Neutrophil (primary cell): ENCODE measurements around the gene ZNF2.

Source experiments
- H3K27ac ChIP-seq: fragments of 200-600 bp; sonication (generic); 2 replicates; pipeline ENCODE4 v1.5.1; 2016; ENCODE audit warnings: mild to moderate bottlenecking, moderate library complexity
- H3K27me3 ChIP-seq: fragments of 200-600 bp; sonication (generic); 2 replicates; pipeline ENCODE4 v1.6.0; 2016; ENCODE audit warnings: mild to moderate bottlenecking
- H3K36me3 ChIP-seq: fragments of 200-600 bp; sonication (generic); 2 replicates; pipeline ENCODE4 v1.5.1; 2017
- H3K4me1 ChIP-seq, 2 experiments: fragments of 200-600 bp in 1 of 2; sonication (generic) in 1 of 2; 1 replicate in 1 of 2; 2 replicates in 1 of 2; pipeline versions ENCODE4 v1.5.1 to v1.6.1; 2013 to 2016; ENCODE audit warnings: low read depth in 1 of 2, low read length in 1 of 2, mild to moderate bottlenecking in 1 of 2, moderate library complexity in 1 of 2; ENCODE audit not compliant: control insufficient read depth in 1 of 2, insufficient read depth in 1 of 2
- H3K4me3 ChIP-seq, 2 experiments: fragments of 200-600 bp in 1 of 2; sonication (generic) in 1 of 2; 1 replicate in 1 of 2; 2 replicates in 1 of 2; pipeline ENCODE4 v1.5.1; 2013 to 2016; ENCODE audit warnings: low read depth in 1 of 2, low read length in 1 of 2, mild to moderate bottlenecking in 1 of 2, moderate library complexity in 1 of 2
- H3K9me3 ChIP-seq: fragments of 200-600 bp; sonication (generic); 2 replicates; pipeline ENCODE4 v1.5.1; 2016
- TF ChIP-seq, protein P1 (sequence below): fragments of 200-600 bp; sonication (generic); IDR thresholded peaks from 2 replicates; pipeline ENCODE4 v1.5.1; 2016; ENCODE audit warnings: antibody characterized with exemption

The ZNF2 gene

DNA sequence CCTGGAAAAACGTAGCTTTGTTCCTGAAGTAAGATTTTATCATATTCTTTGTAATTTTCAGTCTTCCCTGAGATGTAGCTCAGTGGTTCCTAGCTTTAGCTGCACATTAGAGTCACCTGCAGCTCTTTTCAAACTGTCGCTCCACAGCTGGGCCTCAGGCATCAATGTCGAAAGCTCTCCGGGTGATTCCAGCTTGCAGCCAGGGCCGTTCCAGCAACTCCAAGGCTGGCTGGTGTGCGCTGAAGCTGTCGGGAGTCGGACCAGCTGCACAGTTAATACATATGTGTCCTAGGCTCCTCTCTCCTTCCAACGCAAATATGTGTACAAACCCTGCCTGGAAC is 609 bp upstream of the ZNF2 start:
- TF ChIP-seq, protein P1, sequence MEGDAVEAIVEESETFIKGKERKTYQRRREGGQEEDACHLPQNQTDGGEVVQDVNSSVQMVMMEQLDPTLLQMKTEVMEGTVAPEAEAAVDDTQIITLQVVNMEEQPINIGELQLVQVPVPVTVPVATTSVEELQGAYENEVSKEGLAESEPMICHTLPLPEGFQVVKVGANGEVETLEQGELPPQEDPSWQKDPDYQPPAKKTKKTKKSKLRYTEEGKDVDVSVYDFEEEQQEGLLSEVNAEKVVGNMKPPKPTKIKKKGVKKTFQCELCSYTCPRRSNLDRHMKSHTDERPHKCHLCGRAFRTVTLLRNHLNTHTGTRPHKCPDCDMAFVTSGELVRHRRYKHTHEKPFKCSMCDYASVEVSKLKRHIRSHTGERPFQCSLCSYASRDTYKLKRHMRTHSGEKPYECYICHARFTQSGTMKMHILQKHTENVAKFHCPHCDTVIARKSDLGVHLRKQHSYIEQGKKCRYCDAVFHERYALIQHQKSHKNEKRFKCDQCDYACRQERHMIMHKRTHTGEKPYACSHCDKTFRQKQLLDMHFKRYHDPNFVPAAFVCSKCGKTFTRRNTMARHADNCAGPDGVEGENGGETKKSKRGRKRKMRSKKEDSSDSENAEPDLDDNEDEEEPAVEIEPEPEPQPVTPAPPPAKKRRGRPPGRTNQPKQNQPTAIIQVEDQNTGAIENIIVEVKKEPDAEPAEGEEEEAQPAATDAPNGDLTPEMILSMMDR, result no peak
- peak overlapping the region; percentile 86 to 89 for H3K4me3 ChIP-seq
- no peaks in the 10 kb centered on the region for H3K36me3 ChIP-seq
- no peaks in the 10 kb centered on the region for H3K9me3 ChIP-seq
- peak overlapping the region; percentile 80 for H3K27ac ChIP-seq
- H3K27me3 ChIP-seq, result peaks cover 5% of the 10 kb centered on the region
- H3K4me1 ChIP-seq, result peaks cover 14% of the 10 kb centered on the region in 2 experiments

DNA sequence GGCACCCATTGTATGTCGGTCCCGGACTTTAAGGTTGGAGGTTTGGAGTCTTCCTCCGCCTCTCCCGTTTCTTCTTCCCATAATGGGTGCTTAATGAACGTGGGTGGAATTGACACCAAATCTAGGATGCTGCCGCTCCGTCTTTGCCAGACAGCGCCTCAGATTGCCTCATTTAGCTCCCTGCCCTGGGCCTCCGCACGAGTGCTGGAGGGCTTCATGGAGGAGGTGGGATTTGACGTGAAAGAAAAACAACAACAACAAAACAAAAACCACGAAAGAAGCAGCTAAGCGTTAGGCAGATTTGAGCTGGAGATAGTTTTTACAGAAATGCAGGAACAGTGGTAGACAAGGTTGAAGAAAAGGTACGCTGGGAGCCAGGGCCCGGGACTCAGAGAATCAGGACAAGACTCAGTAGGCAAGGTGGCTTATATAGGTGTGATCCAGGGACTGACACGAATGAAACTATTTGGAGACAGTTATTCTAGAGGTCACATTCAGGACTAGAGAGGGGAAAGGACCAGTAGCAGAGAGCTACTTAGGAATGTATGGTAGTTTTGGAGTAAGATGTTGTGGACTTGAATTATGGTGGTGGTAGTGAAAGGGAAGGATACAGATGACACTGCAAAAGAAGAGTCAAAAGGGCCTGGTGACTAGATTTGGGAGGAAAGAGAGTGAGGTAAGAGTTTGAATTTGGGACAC is 605 bp downstream of the ZNF2 start:
- TF ChIP-seq, protein P1, result no peak
- peak overlapping the region; percentile 86 to 89 for H3K4me3 ChIP-seq
- H3K36me3 ChIP-seq, result no peaks in the 10 kb centered on the region
- H3K27ac ChIP-seq, result peak overlapping the region; percentile 80
- no peaks in the 10 kb centered on the region for H3K27me3 ChIP-seq
- no peaks in the 10 kb centered on the region for H3K9me3 ChIP-seq
- peaks cover 13 to 14% of the 10 kb centered on the region in 2 experiments for H3K4me1 ChIP-seq

DNA sequence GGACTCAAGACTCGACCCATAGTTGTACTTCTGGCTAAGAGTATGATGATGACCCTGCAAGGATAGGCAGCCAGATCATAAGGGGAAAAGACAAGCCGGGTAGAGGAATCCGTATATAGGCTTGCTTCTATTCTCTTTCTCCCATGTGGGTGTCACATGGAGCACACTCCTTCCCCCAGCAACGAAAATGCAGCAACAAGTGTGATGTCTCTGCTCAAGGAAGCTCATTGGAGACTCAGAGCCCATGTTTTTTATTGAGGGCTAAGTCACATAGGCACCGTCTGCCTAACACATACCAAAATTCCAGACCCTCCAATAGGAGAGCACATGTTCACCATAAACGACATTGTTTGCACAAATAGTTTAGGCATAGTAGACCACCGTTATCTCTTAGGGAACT is 6.3 kb downstream of the ZNF2 start:
- no peak overlapping the region for H3K27ac ChIP-seq
- no peaks in the 10 kb centered on the region for H3K27me3 ChIP-seq
- no peak overlapping the region for H3K4me3 ChIP-seq
- no peaks in the 10 kb centered on the region for H3K36me3 ChIP-seq
- TF ChIP-seq, protein P1, result no peak
- no peaks in the 10 kb centered on the region for H3K9me3 ChIP-seq
- H3K4me1 ChIP-seq, result no peaks in the 10 kb centered on the region

DNA sequence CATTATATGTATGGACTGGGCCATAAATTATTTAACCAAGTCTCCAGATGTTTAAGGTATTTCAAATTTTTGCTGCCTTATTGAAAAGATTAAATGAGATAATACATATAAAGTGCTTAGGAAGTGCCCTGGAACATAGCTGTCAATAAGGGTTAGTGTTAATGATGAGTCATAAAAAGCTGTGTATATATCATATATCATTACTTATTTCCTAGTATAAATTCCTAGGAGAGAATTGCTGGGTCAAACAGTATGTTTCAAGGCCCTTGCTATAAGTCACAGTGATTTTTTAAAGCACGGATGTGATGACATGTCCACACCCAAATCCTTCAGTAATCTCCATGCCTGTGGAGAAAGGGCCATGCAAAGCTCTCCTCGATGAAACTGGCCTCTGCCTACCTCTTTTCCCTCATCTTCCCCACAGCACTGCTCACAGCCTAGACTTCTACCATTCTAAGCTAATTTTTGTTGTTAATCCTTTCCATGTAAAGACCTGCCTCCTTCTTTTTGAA is 8.5 kb downstream of the ZNF2 start:
- no peak overlapping the region for H3K4me3 ChIP-seq
- peaks cover 6% of the 10 kb centered on the region for H3K36me3 ChIP-seq
- no peaks in the 10 kb centered on the region for H3K9me3 ChIP-seq
- no peaks in the 10 kb centered on the region for H3K4me1 ChIP-seq
- TF ChIP-seq, protein P1, result no peak
- H3K27me3 ChIP-seq, result no peaks in the 10 kb centered on the region
- no peak overlapping the region for H3K27ac ChIP-seq

DNA sequence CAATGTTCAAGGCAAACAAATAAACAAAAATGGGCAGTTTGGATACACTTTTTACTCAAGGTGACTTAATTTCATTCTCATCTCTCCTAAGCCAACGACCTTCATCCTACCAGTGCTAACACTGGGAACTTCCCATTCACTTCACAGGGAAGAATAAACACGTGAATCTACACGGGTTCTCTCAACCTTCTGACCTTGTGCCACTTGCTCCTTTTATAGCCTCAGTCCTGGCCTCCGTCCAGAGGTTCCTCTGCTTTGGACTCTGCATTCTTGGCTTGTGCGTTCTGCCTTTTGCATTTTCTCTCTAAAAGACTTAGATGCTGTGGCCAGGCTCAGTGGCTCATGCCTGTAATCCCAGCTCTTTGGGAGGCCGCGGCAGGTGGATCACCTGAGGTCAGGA is 13.8 kb downstream of the ZNF2 start:
- Histone ChIP-seq H3K4me3 (no peak overlapping the region), H3K27me3 (no peaks in the 10 kb centered on the region), H3K4me1 (no peaks in the 10 kb centered on the region), H3K27ac (no peak overlapping the region), H3K9me3 (peaks cover 11% of the 10 kb centered on the region), H3K36me3 (peaks cover 29% of the 10 kb centered on the region)
- TF ChIP-seq, protein P1, result no peak
